Measurements from ENCODE around the gene PARVG. TPM values are rescaled to one million over a fixed set of nuclear protein-coding genes. Genes with fewer than 3 reads are reported as not detected.

Gene PARVG
- total and polyA plus RNA-seq, 2 of the 13 experiments (the other 11 are each of a cell fraction or from before 2014, with no cell fraction given) = not detected

GRCh38 chr22:44225091-44225689 lies 44.5 kb downstream of the PARVG start:
- FAIRE-seq (no peak), DNase-seq (ENCODE audit: low spot score) (no peak), ATAC-seq (no peak)
- in situ Hi-C loops (cut with HindIII; ENCODE audit: extremely low pct_ligation_motif_present, low pct_unique_long_range_greater_than_20kb) = no loop called here
- intact Hi-C loops (cut with micrococcal nuclease; ENCODE audit: unreplicated experiment) = no loop called here
- CTCF ChIA-PET (ENCODE audit: low intra/inter-chr PET ratio, low total read pairs) = no interaction called here
- no peaks in the 10 kb centered on the region for H4K20me1 ChIP-seq (ENCODE audit: insufficient read depth, low read length)
- no peaks in the 10 kb centered on the region for H3K79me2 ChIP-seq (ENCODE audit: insufficient read depth, low read length)
- no peaks in the 10 kb centered on the region for H3K4me1 ChIP-seq (ENCODE audit: insufficient read depth, low read length)
- H3K4me3 ChIP-seq (replicated peaks in 1 of 3; ENCODE audit: insufficient read depth in 1 of 3, low read depth in 2 of 3, low read length in 3 of 3) = no peak overlapping the region
- no peak overlapping the region for H3K9ac ChIP-seq (ENCODE audit: insufficient read depth, low read depth, low read length)
- H3K36me3 ChIP-seq (replicated peaks in 1 of 2; ENCODE audit: control insufficient read depth in 1 of 2, insufficient read depth in 2 of 2, low read length in 2 of 2) = no peaks in the 10 kb centered on the region
- no peak overlapping the region for H2AFZ ChIP-seq (ENCODE audit: low read length)
- POLR2A ChIA-PET = no interaction called here
- H3K27me3 ChIP-seq (ENCODE audit: control insufficient read depth in 1 of 2, insufficient read depth in 2 of 2, low read length in 2 of 2) = no peaks in the 10 kb centered on the region; a peak in 1 of 5 replicates
- BruUV-seq (replicated peaks) = no TSS peak
- H3K27ac ChIP-seq (ENCODE audit: extremely low read length, insufficient read depth, low read length) = no peak overlapping the region
- WGBS (ENCODE audit: low lambda C conversion rate) = 35% methylated on average over 10 of the region's 11 CpGs
- H3K9me3 ChIP-seq (ENCODE audit: low read length) = peaks cover 7% of the 10 kb centered on the region; the same call in 1 of the 2 replicates
- H3K4me2 ChIP-seq (ENCODE audit: low read depth, low read length) = no peak overlapping the region
- TF ChIP-seq CHD2 (IDR thresholded peaks at IDR 0.05; ENCODE audit: low read depth, low read length) (no peak), SRSF1 (optimal IDR thresholded peaks at IDR 0.05; ENCODE audit: low read depth, low read length) (no peak), ZNF784 (CRISPR knock-in tag; IDR thresholded peaks at IDR 0.05; ENCODE audit: borderline replicate concordance) (no peak), HIVEP1 (CRISPR knock-in tag; IDR thresholded peaks at IDR 0.05) (no peak), IRF1 (CRISPR knock-in tag; IDR thresholded peaks at IDR 0.05; ENCODE audit: low read depth) (no peak), ZNF543 (CRISPR knock-in tag; IDR thresholded peaks at IDR 0.05) (no peak), ZNF670 (CRISPR knock-in tag; IDR thresholded peaks at IDR 0.05; ENCODE audit: borderline replicate concordance) (no peak), MBD4 (IDR thresholded peaks at IDR 0.05; ENCODE audit: borderline replicate concordance, low read length) (no peak), ZBTB21 (CRISPR knock-in tag; IDR thresholded peaks at IDR 0.05) (no peak), NFATC3 (CRISPR knock-in tag; IDR thresholded peaks at IDR 0.05) (no peak)
- TF ChIP-seq, protein P1, sequence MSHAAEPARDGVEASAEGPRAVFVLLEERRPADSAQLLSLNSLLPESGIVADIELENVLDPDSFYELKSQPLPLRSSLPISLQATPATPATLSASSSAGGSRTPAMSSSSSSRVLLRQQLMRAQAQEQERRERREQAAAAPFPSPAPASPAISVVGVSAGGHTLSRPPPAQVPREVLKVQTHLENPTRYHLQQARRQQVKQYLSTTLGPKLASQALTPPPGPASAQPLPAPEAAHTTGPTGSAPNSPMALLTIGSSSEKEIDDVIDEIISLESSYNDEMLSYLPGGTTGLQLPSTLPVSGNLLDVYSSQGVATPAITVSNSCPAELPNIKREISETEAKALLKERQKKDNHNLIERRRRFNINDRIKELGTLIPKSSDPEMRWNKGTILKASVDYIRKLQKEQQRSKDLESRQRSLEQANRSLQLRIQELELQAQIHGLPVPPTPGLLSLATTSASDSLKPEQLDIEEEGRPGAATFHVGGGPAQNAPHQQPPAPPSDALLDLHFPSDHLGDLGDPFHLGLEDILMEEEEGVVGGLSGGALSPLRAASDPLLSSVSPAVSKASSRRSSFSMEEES (CRISPR knock-in tag; IDR thresholded peaks at IDR 0.05) = no peak
- TF ChIP-seq, protein P2, sequence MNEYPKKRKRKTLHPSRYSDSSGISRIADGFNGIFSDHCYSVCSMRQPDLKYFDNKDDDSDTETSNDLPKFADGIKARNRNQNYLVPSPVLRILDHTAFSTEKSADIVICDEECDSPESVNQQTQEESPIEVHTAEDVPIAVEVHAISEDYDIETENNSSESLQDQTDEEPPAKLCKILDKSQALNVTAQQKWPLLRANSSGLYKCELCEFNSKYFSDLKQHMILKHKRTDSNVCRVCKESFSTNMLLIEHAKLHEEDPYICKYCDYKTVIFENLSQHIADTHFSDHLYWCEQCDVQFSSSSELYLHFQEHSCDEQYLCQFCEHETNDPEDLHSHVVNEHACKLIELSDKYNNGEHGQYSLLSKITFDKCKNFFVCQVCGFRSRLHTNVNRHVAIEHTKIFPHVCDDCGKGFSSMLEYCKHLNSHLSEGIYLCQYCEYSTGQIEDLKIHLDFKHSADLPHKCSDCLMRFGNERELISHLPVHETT (CRISPR knock-in tag; conservative IDR thresholded peaks at IDR 0.05) = no peak
- TF ChIP-seq, protein P3, sequence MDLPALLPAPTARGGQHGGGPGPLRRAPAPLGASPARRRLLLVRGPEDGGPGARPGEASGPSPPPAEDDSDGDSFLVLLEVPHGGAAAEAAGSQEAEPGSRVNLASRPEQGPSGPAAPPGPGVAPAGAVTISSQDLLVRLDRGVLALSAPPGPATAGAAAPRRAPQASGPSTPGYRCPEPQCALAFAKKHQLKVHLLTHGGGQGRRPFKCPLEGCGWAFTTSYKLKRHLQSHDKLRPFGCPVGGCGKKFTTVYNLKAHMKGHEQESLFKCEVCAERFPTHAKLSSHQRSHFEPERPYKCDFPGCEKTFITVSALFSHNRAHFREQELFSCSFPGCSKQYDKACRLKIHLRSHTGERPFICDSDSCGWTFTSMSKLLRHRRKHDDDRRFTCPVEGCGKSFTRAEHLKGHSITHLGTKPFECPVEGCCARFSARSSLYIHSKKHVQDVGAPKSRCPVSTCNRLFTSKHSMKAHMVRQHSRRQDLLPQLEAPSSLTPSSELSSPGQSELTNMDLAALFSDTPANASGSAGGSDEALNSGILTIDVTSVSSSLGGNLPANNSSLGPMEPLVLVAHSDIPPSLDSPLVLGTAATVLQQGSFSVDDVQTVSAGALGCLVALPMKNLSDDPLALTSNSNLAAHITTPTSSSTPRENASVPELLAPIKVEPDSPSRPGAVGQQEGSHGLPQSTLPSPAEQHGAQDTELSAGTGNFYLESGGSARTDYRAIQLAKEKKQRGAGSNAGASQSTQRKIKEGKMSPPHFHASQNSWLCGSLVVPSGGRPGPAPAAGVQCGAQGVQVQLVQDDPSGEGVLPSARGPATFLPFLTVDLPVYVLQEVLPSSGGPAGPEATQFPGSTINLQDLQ (CRISPR knock-in tag; IDR thresholded peaks at IDR 0.05) = no peak
- TF ChIP-seq, protein P4, sequence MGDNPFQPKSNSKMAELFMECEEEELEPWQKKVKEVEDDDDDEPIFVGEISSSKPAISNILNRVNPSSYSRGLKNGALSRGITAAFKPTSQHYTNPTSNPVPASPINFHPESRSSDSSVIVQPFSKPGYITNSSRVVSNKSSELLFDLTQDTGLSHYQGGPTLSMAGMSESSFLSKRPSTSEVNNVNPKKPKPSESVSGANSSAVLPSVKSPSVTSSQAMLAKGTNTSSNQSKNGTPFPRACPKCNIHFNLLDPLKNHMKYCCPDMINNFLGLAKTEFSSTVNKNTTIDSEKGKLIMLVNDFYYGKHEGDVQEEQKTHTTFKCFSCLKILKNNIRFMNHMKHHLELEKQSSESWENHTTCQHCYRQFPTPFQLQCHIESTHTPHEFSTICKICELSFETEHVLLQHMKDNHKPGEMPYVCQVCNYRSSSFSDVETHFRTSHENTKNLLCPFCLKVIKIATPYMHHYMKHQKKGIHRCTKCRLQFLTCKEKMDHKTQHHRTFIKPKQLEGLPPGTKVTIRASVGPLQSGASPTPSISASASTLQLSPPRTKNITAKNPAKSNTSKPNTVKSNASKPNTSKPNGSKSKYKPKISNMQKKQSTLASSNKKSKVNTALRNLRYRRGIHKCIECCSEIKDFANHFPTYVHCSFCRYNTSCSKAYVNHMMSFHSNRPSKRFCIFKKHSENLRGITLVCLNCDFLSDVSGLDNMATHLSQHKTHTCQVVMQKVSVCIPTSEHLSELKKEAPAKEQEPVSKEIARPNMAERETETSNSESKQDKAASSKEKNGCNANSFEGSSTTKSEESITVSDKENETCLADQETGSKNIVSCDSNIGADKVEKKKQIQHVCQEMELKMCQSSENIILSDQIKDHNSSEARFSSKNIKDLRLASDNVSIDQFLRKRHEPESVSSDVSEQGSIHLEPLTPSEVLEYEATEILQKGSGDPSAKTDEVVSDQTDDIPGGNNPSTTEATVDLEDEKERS (CRISPR knock-in tag; IDR thresholded peaks at IDR 0.05) = no peak
